ENCODE data around the gene THSD7A.

Gene THSD7A

GRCh38 chr7:11831736-11832495 is at the start of gene THSD7A:
Gene THSD7A, minus strand, starts transcription at chr7:11832198. Its CDS starts 252 bp downstream, at chr7:11831946.
- peak; percentile 87 for DNase-seq

- DNase-seq: no peak
These were observed 49.7 kb upstream of the THSD7A start for GRCh38 chr7:11881680-11882079.

GRCh38 chr7:11875635-11876034 is 43.6 kb upstream of the THSD7A start:
- DNase-seq: no peak

- no peak for DNase-seq
These were observed 33.7 kb upstream of the THSD7A start for GRCh38 chr7:11865671-11866070.

GRCh38 chr7:11858622-11859302 is 26.8 kb upstream of the THSD7A start:
- DNase-seq: peak; percentile 15

- peak; percentile 5 for DNase-seq
These were observed 26.0 kb upstream of the THSD7A start for GRCh38 chr7:11858026-11858425.

GRCh38 chr7:11848251-11848650 is 16.3 kb upstream of the THSD7A start:
- DNase-seq: no peak

GRCh38 chr7:11847336-11847735 is 15.3 kb upstream of the THSD7A start:
- DNase-seq: no peak

GRCh38 chr7:11846361-11846955 is 14.5 kb upstream of the THSD7A start:
- no peak for DNase-seq

- peak; percentile 8 for DNase-seq
These were observed 11.2 kb upstream of the THSD7A start for GRCh38 chr7:11843113-11843765.

GRCh38 chr7:11841657-11842056 is 9.7 kb upstream of the THSD7A start:
- peak; percentile 20 for DNase-seq

GRCh38 chr7:11835260-11835659 is 3.3 kb upstream of the THSD7A start:
- peak; percentile 58 for DNase-seq

GRCh38 chr7:11833431-11833830 is 1.4 kb upstream of the THSD7A start:
- DNase-seq: peak; percentile 79

- peak; percentile 56 for DNase-seq
These were observed 752 bp downstream of the THSD7A start for GRCh38 chr7:11831156-11831735.

GRCh38 chr7:11830582-11831155 is 1.3 kb downstream of the THSD7A start:
- DNase-seq: peak; percentile 53

GRCh38 chr7:11829954-11830353 is 2.0 kb downstream of the THSD7A start:
- no peak for DNase-seq

- DNase-seq: no peak
These were observed 12.1 kb downstream of the THSD7A start for GRCh38 chr7:11819947-11820346.

- DNase-seq: no peak
These were observed 12.7 kb downstream of the THSD7A start for GRCh38 chr7:11819271-11819670.

GRCh38 chr7:11818281-11818680 is 13.7 kb downstream of the THSD7A start:
- DNase-seq: peak; percentile 59

- no peak for DNase-seq
These were observed 14.8 kb downstream of the THSD7A start for GRCh38 chr7:11817111-11817740.

GRCh38 chr7:11811709-11812108 is 20.3 kb downstream of the THSD7A start:
- no peak for DNase-seq

- no peak for DNase-seq
These were observed 21.9 kb downstream of the THSD7A start for GRCh38 chr7:11810043-11810625.

All from DMS53 (cell line).